ENCODE results near the gene SLC13A1. TPM values are rescaled to one million over a fixed set of nuclear protein-coding genes. Genes with fewer than 3 reads are reported as not detected.
A peak's percentile ranks its signal among the peaks of the same experiment; 100 is the strongest.

SLC13A1 gene
- total RNA-seq, 2 donors from 2014 or later = not detected

GRCh38 chr7:123209786-123210185, 10.0 kb upstream of the SLC13A1 start:
- TF ChIP-seq POLR2AphosphoS5 (IDR thresholded peaks at IDR 0.05) (no peak), CTCF (IDR thresholded peaks at IDR 0.05) (no peak), POLR2A (IDR thresholded peaks at IDR 0.05) (no peak)
- H3K9me3 ChIP-seq = no peaks in the 10 kb centered on the region
- H3K27me3 ChIP-seq (replicated peaks; ENCODE audit: insufficient read depth) = no peaks in the 10 kb centered on the region
- H3K4me1 ChIP-seq (replicated peaks) = no peaks in the 10 kb centered on the region
- H3K4me3 ChIP-seq = no peak overlapping the region
- intact Hi-C loops (cut with DNase I) = no loop called here
- no peak overlapping the region for H3K27ac ChIP-seq
- WGBS = 53% methylated on average over 3 of the region's 3 CpGs
- no peak for DNase-seq (ENCODE audit: low spot score)
- H3K36me3 ChIP-seq = no peaks in the 10 kb centered on the region

GRCh38 chr7:123208793-123209192, 9.0 kb upstream of the SLC13A1 start:
- peak in 2 of 4 experiments; percentile 7 to 17 for TF ChIP-seq CTCF (IDR thresholded peaks at IDR 0.05)
- TF ChIP-seq POLR2A (IDR thresholded peaks at IDR 0.05) = no peak
- no peak for TF ChIP-seq POLR2AphosphoS5 (IDR thresholded peaks at IDR 0.05)
- Histone ChIP-seq H3K4me1 (replicated peaks) (no peaks in the 10 kb centered on the region), H3K9me3 (no peaks in the 10 kb centered on the region), H3K27ac (no peak overlapping the region), H3K36me3 (no peaks in the 10 kb centered on the region), H3K4me3 (no peak overlapping the region), H3K27me3 (replicated peaks; ENCODE audit: insufficient read depth) (no peaks in the 10 kb centered on the region)
- no peak for DNase-seq (ENCODE audit: low spot score)
- 51% methylated on average over 3 of the region's 3 CpGs for WGBS
- intact Hi-C loops (cut with DNase I) = no loop called here

GRCh38 chr7:123204206-123204835, 4.6 kb upstream of the SLC13A1 start:
- intact Hi-C loops (cut with DNase I) = no loop called here
- no peaks in the 10 kb centered on the region for H3K36me3 ChIP-seq
- H3K4me3 ChIP-seq = no peak overlapping the region
- no peak overlapping the region for H3K27ac ChIP-seq
- H3K9me3 ChIP-seq = no peaks in the 10 kb centered on the region
- 69% methylated on average over 3 of the region's 3 CpGs for WGBS
- no peak for DNase-seq (ENCODE audit: low spot score)
- H3K4me1 ChIP-seq (replicated peaks) = no peaks in the 10 kb centered on the region
- TF ChIP-seq POLR2AphosphoS5 (IDR thresholded peaks at IDR 0.05) (no peak), POLR2A (IDR thresholded peaks at IDR 0.05) (no peak)
- H3K27me3 ChIP-seq (replicated peaks; ENCODE audit: insufficient read depth) = no peaks in the 10 kb centered on the region

DNA sequence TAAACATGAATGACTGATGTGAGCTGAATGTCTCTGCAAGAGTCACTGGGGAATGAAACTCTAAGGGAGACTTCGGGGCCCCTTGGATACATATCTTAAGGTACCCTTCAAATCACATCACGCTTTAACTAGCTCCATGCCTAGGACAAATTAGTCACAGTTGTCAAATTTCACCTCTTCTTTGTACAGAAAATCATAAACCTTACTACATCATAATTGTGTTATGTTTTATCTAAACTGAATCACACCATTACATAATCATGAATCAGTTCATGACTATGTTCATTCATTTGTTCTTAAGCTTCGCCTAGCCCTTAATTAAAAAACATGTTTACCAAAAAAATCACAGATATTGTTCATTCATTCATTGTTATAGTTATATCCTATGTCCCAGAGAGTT, 2.1 kb upstream of the SLC13A1 start:
- no peak overlapping the region for H3K27ac ChIP-seq
- no peaks in the 10 kb centered on the region for H3K36me3 ChIP-seq
- H3K4me3 ChIP-seq = no peak overlapping the region
- no peak for DNase-seq (ENCODE audit: low spot score)
- H3K9me3 ChIP-seq = no peaks in the 10 kb centered on the region
- WGBS = 58% methylated on average over 3 of the region's 3 CpGs
- H3K27me3 ChIP-seq (replicated peaks; ENCODE audit: insufficient read depth) = no peaks in the 10 kb centered on the region
- TF ChIP-seq POLR2A (IDR thresholded peaks at IDR 0.05) = no peak
- TF ChIP-seq POLR2AphosphoS5 (IDR thresholded peaks at IDR 0.05) = no peak
- TF ChIP-seq CTCF (IDR thresholded peaks at IDR 0.05) = no peak
- H3K4me1 ChIP-seq (replicated peaks) = no peaks in the 10 kb centered on the region
- intact Hi-C loops (cut with DNase I) = no loop called here

- WGBS = 63% methylated on average over 2 of the region's 2 CpGs
- no peak overlapping the region for H3K4me3 ChIP-seq
- intact Hi-C loops (cut with DNase I) = no loop called here
- no peak for TF ChIP-seq POLR2A (IDR thresholded peaks at IDR 0.05)
- TF ChIP-seq CTCF (IDR thresholded peaks at IDR 0.05) = no peak
- peak; percentile 32 for TF ChIP-seq POLR2AphosphoS5 (IDR thresholded peaks at IDR 0.05)
- no peaks in the 10 kb centered on the region for H3K27me3 ChIP-seq (replicated peaks; ENCODE audit: insufficient read depth)
- H3K9me3 ChIP-seq = no peaks in the 10 kb centered on the region
- no peak overlapping the region for H3K27ac ChIP-seq
- no peak for DNase-seq (ENCODE audit: low spot score)
- H3K4me1 ChIP-seq (replicated peaks) = no peaks in the 10 kb centered on the region
- H3K36me3 ChIP-seq = no peaks in the 10 kb centered on the region
Observed at GRCh38 chr7:123198668-123199652, 809 bp downstream of the SLC13A1 start.

Data from prostate gland (tissue), 2 donors.